IMR-90 (cell line): ENCODE data around the gene HASPIN. TPM values are rescaled to one million over a fixed set of nuclear protein-coding genes. Genes with fewer than 3 reads are reported as not detected.
A peak's percentile ranks its signal among the peaks of the same experiment; 100 is the strongest.

ENCODE experiments used
- ATAC-seq: fragments of 200-7000 bp; cut with Tn5 transposase; 2 replicates; pipeline ENCODE4 v1.9.1; 2020; ENCODE audit warnings: low read depth, mild to moderate bottlenecking, moderate library complexity
- BruUV-seq: library from RNA; stranded (reverse); fragments of 400-500 nt; replicated peaks from 2 replicates; lab custom pipeline; 2021; lab: Mats Ljungman, UMichigan
- CTCF ChIA-PET: fragments of 300-600 bp; formaldehyde crosslinking; extraction: SDS; loops from one replicate; lab custom pipeline; 2021; ENCODE audit warnings: antibody characterized with exemption; lab: Yijun Ruan, JAX
- POLR2A ChIA-PET: fragments of 300-600 bp; sonication (Branson Sonifier 250); formaldehyde crosslinking; loops from one replicate; lab custom pipeline; 2022; ENCODE audit warnings: antibody characterized with exemption; ENCODE audit not compliant: unreplicated experiment; lab: Charles Lee
- DNase-seq: peaks from one replicate; pipeline ENCODE4 v3.0.0; 2013
- H2AFZ ChIP-seq: replicated peaks from 2 replicates; pipeline ENCODE3; 2013; ENCODE audit warnings: low read length, mild to moderate bottlenecking; ENCODE audit not compliant: poor library complexity
- H2AK5ac ChIP-seq: 2 replicates; pipeline ENCODE4 v1.6.1; 2013; ENCODE audit warnings: low read depth, low read length, inconsistent platforms
- H2AK9ac ChIP-seq: replicated peaks from 2 replicates; pipeline ENCODE3; 2013; ENCODE audit warnings: mild to moderate bottlenecking, low read depth, low read length, moderate library complexity; ENCODE audit not compliant: poor library complexity
- H2BK120ac ChIP-seq: 2 replicates; pipeline ENCODE4 v1.6.1; 2013; ENCODE audit warnings: low read depth, low read length, inconsistent platforms
- H2BK15ac ChIP-seq: 3 replicates; pipeline ENCODE4 v1.6.1; 2013; ENCODE audit warnings: low read depth, low read length, inconsistent platforms
- H2BK20ac ChIP-seq: 2 replicates; pipeline ENCODE4 v1.6.1; 2013; ENCODE audit warnings: low read depth, mild to moderate bottlenecking, inconsistent platforms, low read length, moderate library complexity
- H2BK5ac ChIP-seq: 2 replicates; pipeline ENCODE4 v1.6.1; 2013; ENCODE audit warnings: mild to moderate bottlenecking, low read depth, low read length, inconsistent platforms; ENCODE audit not compliant: poor library complexity, severe bottlenecking
- H3K14ac ChIP-seq: replicated peaks from 2 replicates; pipeline ENCODE4 v1.6.1; 2013; ENCODE audit warnings: low read depth, low read length, inconsistent platforms
- H3K18ac ChIP-seq: 2 replicates; pipeline ENCODE4 v1.6.1; 2013; ENCODE audit warnings: low read depth, low read length, control low read depth
- H3K23ac ChIP-seq: 2 replicates; pipeline ENCODE4 v1.6.1; 2013; ENCODE audit warnings: low read depth, low read length, inconsistent platforms
- H3K27ac ChIP-seq: 2 replicates; pipeline ENCODE4 v1.5.1; 2013; ENCODE audit warnings: mild to moderate bottlenecking, control low read depth, low read length; ENCODE audit not compliant: insufficient read depth
- H3K27me3 ChIP-seq: 2 replicates; pipeline ENCODE4 v1.6.1; 2013; ENCODE audit warnings: low read length; ENCODE audit not compliant: control insufficient read depth, insufficient read depth
- H3K36me3 ChIP-seq: 2 replicates; pipeline ENCODE4 v1.6.1; 2013; ENCODE audit warnings: low read length, mixed read lengths; ENCODE audit not compliant: control insufficient read depth, insufficient read depth
- H3K4ac ChIP-seq: 2 replicates; pipeline ENCODE4 v1.6.1; 2013; ENCODE audit warnings: low read depth, low read length, inconsistent platforms
- H3K4me1 ChIP-seq: 2 replicates; pipeline ENCODE4 v1.6.1; 2013; ENCODE audit warnings: low read length, mixed read lengths; ENCODE audit not compliant: control insufficient read depth, insufficient read depth
- H3K4me2 ChIP-seq: 2 replicates; pipeline ENCODE4 v1.6.1; 2013; ENCODE audit warnings: low read depth, mild to moderate bottlenecking, control low read depth, low read length, moderate library complexity
- H3K4me3 ChIP-seq: 2 replicates; pipeline ENCODE4 v1.5.1; 2013; ENCODE audit warnings: low read depth, mild to moderate bottlenecking, control low read depth, low read length, moderate library complexity; ENCODE audit not compliant: insufficient read depth
- H3K56ac ChIP-seq: 2 replicates; pipeline ENCODE4 v1.6.1; 2013; ENCODE audit warnings: low read length, inconsistent platforms; ENCODE audit not compliant: insufficient read depth; ENCODE audit errors: extremely low read depth
- H3K79me1 ChIP-seq, 2 experiments: 2 replicates each; pipeline ENCODE4 v1.6.1; 2013; ENCODE audit warnings: low read length in 2 of 2, inconsistent platforms in 1 of 2, low read depth in 1 of 2
- H3K9ac ChIP-seq: 2 replicates; pipeline ENCODE4 v1.6.1; 2013; ENCODE audit warnings: low read depth, low read length, control low read depth
- H3K9me1 ChIP-seq: 2 replicates; pipeline ENCODE4 v1.6.1; 2013; ENCODE audit warnings: low read length, inconsistent platforms; ENCODE audit not compliant: insufficient read depth
- H3K9me3 ChIP-seq: 2 replicates; pipeline ENCODE4 v1.6.1; 2013; ENCODE audit warnings: low read length; ENCODE audit not compliant: control insufficient read depth, insufficient read depth
- H4K20me1 ChIP-seq: 2 replicates; pipeline ENCODE4 v1.6.1; 2013; ENCODE audit warnings: low read length, inconsistent platforms; ENCODE audit not compliant: insufficient read depth
- H4K5ac ChIP-seq: 2 replicates; pipeline ENCODE4 v1.6.1; 2013; ENCODE audit warnings: mild to moderate bottlenecking, low read depth, low read length, control low read depth
- H4K8ac ChIP-seq, 2 experiments: 2 replicates each; pipeline ENCODE4 v1.6.1; 2013; ENCODE audit warnings: low read depth in 2 of 2, low read length in 2 of 2, control low read depth in 1 of 2, inconsistent platforms in 1 of 2
- H4K91ac ChIP-seq: 2 replicates; pipeline ENCODE4 v1.6.1; 2013; ENCODE audit warnings: low read depth, low read length, inconsistent platforms; ENCODE audit not compliant: insufficient read depth
- BHLHE40 ChIP-seq: fragments of 150-350 bp; IDR thresholded peaks from 2 replicates; pipeline ENCODE4 v1.6.1; 2016; ENCODE audit warnings: mild to moderate bottlenecking, low read depth, low read length
- CTCF ChIP-seq: conservative IDR thresholded peaks from 2 replicates; pipeline ENCODE4 v1.5.1; 2012; ENCODE audit warnings: mild to moderate bottlenecking, low read depth, low read length, improper control_type of control experiment
- ELK1 ChIP-seq: fragments of 150-350 bp; IDR thresholded peaks from 2 replicates; pipeline ENCODE4 v1.6.1; 2016; ENCODE audit warnings: low read depth, mild to moderate bottlenecking, low read length, moderate library complexity, borderline replicate concordance
- FOS ChIP-seq: fragments of 150-350 bp; IDR thresholded peaks from 2 replicates; pipeline ENCODE4 v1.6.1; 2016; ENCODE audit warnings: low read depth, low read length
- MAFK ChIP-seq: IDR thresholded peaks from 2 replicates; pipeline ENCODE4 v1.6.1; 2012; ENCODE audit warnings: low read depth, low read length, improper control_type of control experiment
- MXI1 ChIP-seq: IDR thresholded peaks from 2 replicates; pipeline ENCODE4 v1.6.1; 2012; ENCODE audit warnings: low read depth, mild to moderate bottlenecking, low read length, moderate library complexity, borderline replicate concordance
- RCOR1 ChIP-seq: IDR thresholded peaks from 2 replicates; pipeline ENCODE4 v1.6.1; 2012; ENCODE audit warnings: mild to moderate bottlenecking, low read length, improper control_type of control experiment; ENCODE audit not compliant: insufficient replicate concordance
- WGBS, 2 experiments: methylation state at CpG; one replicate each; pipeline versions ENCODE4 v1.1.5 to v1.1.7; 2013; ENCODE audit warnings: missing lambda C conversion rate in 2 of 2; ENCODE audit not compliant: insufficient read length in 1 of 2; ENCODE audit errors: extremely low coverage in 2 of 2; 5-methylcytosine and 5-hydroxymethylcytosine counted together
- dilution Hi-C: fragments of 300-500 bp; cut with HindIII; formaldehyde crosslinking; loops from one replicate; pipeline ENCODE4 v1.14.3; 2018; ENCODE audit warnings: low sequenced_read_pairs; ENCODE audit not compliant: unreplicated experiment
- in situ Hi-C: fragments of 300-500 bp; cut with MboI; formaldehyde crosslinking; loops from 3 replicates; pipeline ENCODE4 v1.14.3; 2019; ENCODE audit warnings: low sequenced_read_pairs, inconsistent platforms, mixed read lengths
- intact Hi-C: fragments of 100-400 bp; cut with micrococcal nuclease; formaldehyde crosslinking; loops from 2 replicates; pipeline ENCODE4 v1.10.0; 2022
- polyA plus RNA-seq, 3 experiments: library from polyadenylated mRNA; depleted of rRNA; stranded (reverse); fragments of >200 nt; gene quantifications; 2 replicates each; pipeline ENCODE4 v1.2.3, GENCODE V29; 2012; ENCODE audit warnings: low replicate concordance in 1 of 3
- total RNA-seq: library from RNA; depleted of rRNA; stranded (reverse); fragments of >200 nt; gene quantifications from 2 replicates; pipeline ENCODE4 v1.2.3, GENCODE V29; 2012

The HASPIN gene
- total and polyA plus RNA-seq, 2 of the 4 experiments (the other 2 are of a cell fraction) = 2.2 to 4.3 TPM

- Histone ChIP-seq H3K4me3 (no peak overlapping the region), H3K36me3 (no peaks in the 10 kb centered on the region), H3K56ac (no peak overlapping the region), H2BK15ac (peak overlapping the region; percentile 20; the same call in 1 of the 3 replicates), H2BK120ac (peak overlapping the region; percentile 50), H2AK9ac (peak overlapping the region; percentile 12), H2BK5ac (peak overlapping the region; percentile 4), H2AK5ac (peak overlapping the region; percentile 59), H3K4me2 (no peak overlapping the region), H3K4me1 (peaks cover 9% of the 10 kb centered on the region; the same call in 1 of the 2 replicates), H4K91ac (peak overlapping the region; percentile 66), H3K23ac (no peak overlapping the region), H4K20me1 (no peaks in the 10 kb centered on the region), H3K9me3 (no peaks in the 10 kb centered on the region), H2BK20ac (peak overlapping the region; percentile 58; the same call in 1 of the 2 replicates), H3K18ac (peak overlapping the region; percentile 78), H3K14ac (0 out of 2 replicates have a peak overlapping the region, but pooled peaks have one; percentile 17), H4K8ac (peak overlapping the region in 1 of 2 experiments; percentile 48; a peak in 2 of 4 replicates), H3K4ac (peak overlapping the region; percentile 44), H3K9me1 (peaks cover 4% of the 10 kb centered on the region; the same call in 1 of the 2 replicates), H3K9ac (no peak overlapping the region), H3K27ac (peak overlapping the region; percentile 52; the same call in 1 of the 2 replicates), H3K79me1 (no peaks in the 10 kb centered on the region), H4K5ac (peak overlapping the region; percentile 77), H3K27me3 (no peaks in the 10 kb centered on the region; the same call in none of the 2 replicates), H2AFZ (no peak overlapping the region)
- CTCF ChIA-PET = no interaction called here
- WGBS, 2 experiments = no CpG with 5 or more reads among the region's 3 CpGs
- in situ Hi-C loops (no loop called here), intact Hi-C loops (no loop called here), dilution Hi-C loops (no loop called here)
- ATAC-seq = peak; percentile 43; the same call in 1 of the 2 replicates
- no peak for DNase-seq
- no peak for TF ChIP-seq MXI1
- no peak for TF ChIP-seq FOS
- no peak for TF ChIP-seq CTCF
- no peak for TF ChIP-seq RCOR1
- TF ChIP-seq BHLHE40 = no peak
- no peak for TF ChIP-seq ELK1
- no peak for TF ChIP-seq MAFK
- BruUV-seq = no TSS peak
- POLR2A ChIA-PET = no interaction called here
Observed at GRCh38 chr17:3773966-3774365, 50.3 kb downstream of the HASPIN start.
